Chondrocyte (in vitro differentiated cells): ENCODE data around the gene RNF113A. TPM values are rescaled to one million over a fixed set of nuclear protein-coding genes. Genes with fewer than 3 reads are reported as not detected.
"Not testable (repeated sequence)": the region's sequence is repeated elsewhere in the genome, so short reads cannot be mapped to it uniquely, and the experiment has no call there.

Experiments used
- DNase-seq: peaks from one replicate; pipeline ENCODE4 v3.0.0; 2021; ENCODE audit warnings: mixed read lengths, low spot score
- H3K27ac Mint-ChIP-seq: one replicate; pipeline ENCODE4 v1.8.0; 2021; ENCODE audit warnings: mild to moderate bottlenecking, moderate library complexity, mixed read lengths; ENCODE audit not compliant: unreplicated experiment
- H3K27me3 Mint-ChIP-seq: 2 replicates; pipeline ENCODE4 v1.8.0; 2021; ENCODE audit warnings: low read depth, mixed read lengths
- H3K36me3 Mint-ChIP-seq: 2 replicates; pipeline ENCODE4 v1.8.0; 2021; ENCODE audit warnings: low read depth, mixed read lengths
- H3K4me1 Mint-ChIP-seq: 2 replicates; pipeline ENCODE4 v1.8.0; 2021; ENCODE audit warnings: low read depth, mild to moderate bottlenecking, mixed read lengths
- H3K4me3 Mint-ChIP-seq: one replicate; pipeline ENCODE4 v1.8.0; 2021; ENCODE audit warnings: mild to moderate bottlenecking, moderate library complexity, mixed read lengths; ENCODE audit not compliant: unreplicated experiment
- H3K9me3 Mint-ChIP-seq: 2 replicates; pipeline ENCODE4 v1.8.0; 2021; ENCODE audit warnings: low read depth, mixed read lengths
- total RNA-seq: library from RNA; stranded (reverse); gene quantifications from 3 replicates; pipeline ENCODE4 v1.2.1, GENCODE V29; 2021
- TF ChIP-seq, protein P1 (sequence below): fragments of 200-600 bp; sonication (generic); IDR thresholded peaks from 2 replicates; pipeline ENCODE4 v1.5.0; 2021; ENCODE audit warnings: antibody characterized with exemption, mild to moderate bottlenecking, moderate library complexity

Gene RNF113A
- total RNA-seq, 1 donor from 2014 or later: 14.8 TPM

DNA sequence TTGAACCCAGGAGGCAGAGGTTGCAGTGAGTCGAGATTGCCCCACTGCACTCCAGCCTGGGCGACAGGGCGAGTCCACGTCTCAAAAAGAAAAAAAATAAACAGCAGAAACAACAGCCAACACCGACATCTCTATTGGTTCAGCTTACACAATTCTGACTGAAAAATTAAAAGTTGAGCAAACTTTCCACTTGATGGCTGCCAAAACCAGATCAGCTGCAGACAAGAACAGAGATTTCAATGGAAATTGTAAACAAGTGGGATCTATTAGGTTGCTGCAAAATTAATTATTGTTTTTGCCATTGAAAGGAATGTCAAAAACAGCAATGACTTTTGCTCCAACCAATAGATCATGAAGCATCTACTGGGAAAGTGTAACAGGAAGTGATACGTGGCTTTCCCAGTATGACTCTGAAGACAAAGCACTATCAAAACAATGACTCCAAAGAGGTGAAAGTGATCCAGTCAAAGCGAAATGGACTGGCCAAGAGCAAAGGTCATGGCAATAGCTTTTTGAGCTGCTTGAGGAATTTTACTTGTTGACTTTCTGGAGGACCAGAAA, 45.1 kb downstream of the RNF113A start:
- peaks cover 10% of the 10 kb centered on the region for H3K9me3 Mint-ChIP-seq
- H3K27me3 Mint-ChIP-seq: no peaks in the 10 kb centered on the region
- no peak for DNase-seq
- TF ChIP-seq, protein P1, sequence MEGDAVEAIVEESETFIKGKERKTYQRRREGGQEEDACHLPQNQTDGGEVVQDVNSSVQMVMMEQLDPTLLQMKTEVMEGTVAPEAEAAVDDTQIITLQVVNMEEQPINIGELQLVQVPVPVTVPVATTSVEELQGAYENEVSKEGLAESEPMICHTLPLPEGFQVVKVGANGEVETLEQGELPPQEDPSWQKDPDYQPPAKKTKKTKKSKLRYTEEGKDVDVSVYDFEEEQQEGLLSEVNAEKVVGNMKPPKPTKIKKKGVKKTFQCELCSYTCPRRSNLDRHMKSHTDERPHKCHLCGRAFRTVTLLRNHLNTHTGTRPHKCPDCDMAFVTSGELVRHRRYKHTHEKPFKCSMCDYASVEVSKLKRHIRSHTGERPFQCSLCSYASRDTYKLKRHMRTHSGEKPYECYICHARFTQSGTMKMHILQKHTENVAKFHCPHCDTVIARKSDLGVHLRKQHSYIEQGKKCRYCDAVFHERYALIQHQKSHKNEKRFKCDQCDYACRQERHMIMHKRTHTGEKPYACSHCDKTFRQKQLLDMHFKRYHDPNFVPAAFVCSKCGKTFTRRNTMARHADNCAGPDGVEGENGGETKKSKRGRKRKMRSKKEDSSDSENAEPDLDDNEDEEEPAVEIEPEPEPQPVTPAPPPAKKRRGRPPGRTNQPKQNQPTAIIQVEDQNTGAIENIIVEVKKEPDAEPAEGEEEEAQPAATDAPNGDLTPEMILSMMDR: no peak
- H3K4me3 Mint-ChIP-seq: no peak overlapping the region
- H3K4me1 Mint-ChIP-seq: no peaks in the 10 kb centered on the region
- peaks cover 6% of the 10 kb centered on the region for H3K36me3 Mint-ChIP-seq
- no peak overlapping the region for H3K27ac Mint-ChIP-seq

- not testable (repeated sequence) for H3K4me3 Mint-ChIP-seq, H3K4me1 Mint-ChIP-seq, H3K9me3 Mint-ChIP-seq, DNase-seq, H3K27me3 Mint-ChIP-seq, H3K27ac Mint-ChIP-seq, H3K36me3 Mint-ChIP-seq
These were observed 47.3 kb downstream of the RNF113A start for GRCh38 chrX:119824221-119824620.

- DNase-seq, H3K27me3 Mint-ChIP-seq: not testable (repeated sequence)
These were observed 49.8 kb downstream of the RNF113A start for GRCh38 chrX:119821703-119822102.

More at GRCh38 chrX:119821703-119822102, 49.8 kb downstream of the RNF113A start:
- H3K4me3 Mint-ChIP-seq, H3K27ac Mint-ChIP-seq, H3K9me3 Mint-ChIP-seq, H3K36me3 Mint-ChIP-seq, H3K4me1 Mint-ChIP-seq: not testable (repeated sequence)

Other genes with a start within 250 kb of the RNF113A start
- 29.0 to 32.5 TPM (median 29.1 TPM) in 3 replicates for gene SEPTIN6, start 178.6 kb downstream of the RNF113A start, total RNA-seq
- 0.23 to 0.40 TPM in 2 of 3 replicates, not detected in the other for gene SOWAHD, start 113.1 kb downstream of the RNF113A start, total RNA-seq
- 1,187 to 1,330 TPM (median 1,209 TPM) in 3 replicates for gene RPL39, start 80.1 kb downstream of the RNF113A start, total RNA-seq
- gene UPF3B, start 18.8 kb downstream of the RNF113A start, total RNA-seq: 6.3 to 7.8 TPM (median 7.2 TPM) in 3 replicates
- 76.8 to 86.5 TPM (median 77.5 TPM) in 3 replicates for gene NDUFA1, start 99 bp upstream of the RNF113A start, total RNA-seq
- not detected in 3 replicates for gene AKAP14, start 24.2 kb upstream of the RNF113A start, total RNA-seq
- 6.4 to 9.8 TPM (median 6.7 TPM) in 3 replicates for gene NKAP, start 72.0 kb upstream of the RNF113A start, total RNA-seq
- not detected in 3 replicates for gene RHOXF2B, start 206.0 kb upstream of the RNF113A start, total RNA-seq
- not detected in 3 replicates for gene RHOXF1, start 244.2 kb upstream of the RNF113A start, total RNA-seq